CD4-positive, CD25-positive, alpha-beta regulatory T cell (primary cell): ENCODE data around the gene DPYD. TPM values are rescaled to one million over a fixed set of nuclear protein-coding genes. Genes with fewer than 3 reads are reported as not detected.

Experiments
- ATAC-seq, 2 donors: fragments of 150-1000 bp; cut with Tn5 transposase; one replicate each; pipeline ENCODE4 v1.10.0; 2021; ENCODE audit warnings: low read depth in 2 of 2, moderate number of reproducible peaks in 2 of 2, moderate library complexity in 1 of 2
- DNase-seq, 3 donors: peaks; one replicate each; pipeline versions ENCODE4 v3.0.0 to v3.0.0-alpha.2; 2012 to 2022; ENCODE audit warnings: mixed read lengths in 1 of 3
- H3K27ac ChIP-seq: one replicate; pipeline ENCODE4 v1.7.0; 2013; ENCODE audit warnings: mild to moderate bottlenecking, low read length; ENCODE audit not compliant: insufficient read depth, poor library complexity, severe bottlenecking
- H3K27me3 ChIP-seq: one replicate; pipeline ENCODE4 v1.7.0; 2013; ENCODE audit warnings: low read length; ENCODE audit not compliant: control insufficient read depth, insufficient read depth
- H3K36me3 ChIP-seq: one replicate; pipeline ENCODE4 v1.7.0; 2013; ENCODE audit warnings: mild to moderate bottlenecking, low read length, moderate library complexity; ENCODE audit not compliant: control insufficient read depth, insufficient read depth
- H3K4me1 ChIP-seq: 2 replicates; pipeline ENCODE4 v1.7.0; 2013; ENCODE audit warnings: mild to moderate bottlenecking, low read length; ENCODE audit not compliant: insufficient read depth, control insufficient read depth, poor library complexity, severe bottlenecking
- H3K4me3 ChIP-seq: one replicate; pipeline ENCODE4 v1.7.0; 2013; ENCODE audit warnings: low read depth, mild to moderate bottlenecking, low read length, moderate library complexity
- H3K9me3 ChIP-seq, 2 experiments: 1 replicate in 1 of 2; 2 replicates in 1 of 2; pipeline ENCODE4 v1.7.0; 2013; ENCODE audit warnings: low read length in 2 of 2, mild to moderate bottlenecking in 1 of 2, moderate library complexity in 1 of 2; ENCODE audit not compliant: control insufficient read depth in 2 of 2
- H3K27ac Mint-ChIP-seq, 3 donors: one replicate each; pipeline ENCODE4 v1.8.0; 2020 to 2022; ENCODE audit warnings: mild to moderate bottlenecking in 3 of 3, mixed read lengths in 3 of 3, moderate library complexity in 2 of 3
- H3K27me3 Mint-ChIP-seq: one replicate; pipeline ENCODE4 v1.8.0; 2022; ENCODE audit warnings: mild to moderate bottlenecking, mixed read lengths
- H3K36me3 Mint-ChIP-seq: one replicate; pipeline ENCODE4 v1.8.0; 2020; ENCODE audit warnings: mixed read lengths
- H3K4me1 Mint-ChIP-seq, 4 donors: one replicate each; pipeline ENCODE4 v1.8.0; 2020 to 2022; ENCODE audit warnings: mixed read lengths in 4 of 4, mild to moderate bottlenecking in 1 of 4
- H3K4me3 Mint-ChIP-seq, 4 donors: one replicate each; pipeline ENCODE4 v1.8.0; 2020 to 2022; ENCODE audit warnings: mild to moderate bottlenecking in 4 of 4, mixed read lengths in 4 of 4, moderate library complexity in 3 of 4
- H3K9me3 Mint-ChIP-seq, 7 donors: one replicate each; pipeline ENCODE4 v1.8.0; 2020 to 2022; ENCODE audit warnings: mixed read lengths in 7 of 7, mild to moderate bottlenecking in 3 of 7, moderate library complexity in 2 of 7
- polyA plus RNA-seq, 4 donors: library from polyadenylated mRNA; unstranded; fragments of 300-500 nt; fragmentation: Illumina TruSeq; gene quantifications; one replicate each; pipeline ENCODE4 v1.2.3, GENCODE V29; 2021
- total RNA-seq: library from RNA; stranded (reverse); gene quantifications from one replicate; pipeline ENCODE4 v1.2.3, GENCODE V29; 2022

The DPYD gene
- total and polyA plus RNA-seq, 5 donors from 2014 or later, result 47.6 to 87.3 (median 55.2) TPM

DNA sequence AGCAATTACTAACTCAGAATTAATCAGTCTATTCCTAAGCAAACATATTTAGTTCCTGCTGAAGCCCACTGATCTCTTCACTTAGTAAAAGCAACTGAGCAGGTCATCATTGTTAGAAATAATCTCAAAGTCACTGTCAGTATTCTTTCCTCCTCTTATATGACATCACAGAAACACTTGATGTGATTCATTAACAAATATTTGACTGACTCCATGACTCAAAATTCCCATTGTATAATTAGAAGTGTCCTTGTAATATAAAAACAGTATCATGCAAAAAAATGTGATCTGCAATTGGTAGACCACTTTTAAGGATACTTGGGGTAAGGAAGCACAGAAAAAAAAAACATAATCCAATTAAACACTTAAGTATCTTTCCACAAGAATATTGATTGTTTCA, 194.4 kb downstream of the DPYD start:
- Mint-ChIP-seq H3K4me3 (no peak overlapping the region), H3K27ac (no peak overlapping the region), H3K27me3 (no peaks in the 10 kb centered on the region), H3K36me3 (peaks cover 15% of the 10 kb centered on the region), H3K9me3 (peaks cover 0 to 9% (median 0%) of the 10 kb centered on the region in 7 donors), H3K4me1 (peaks cover 10 to 20% (median 16%) of the 10 kb centered on the region in 4 donors)
- ATAC-seq, result no peak
- H3K27ac ChIP-seq, result no peak overlapping the region
- H3K27me3 ChIP-seq, result no peaks in the 10 kb centered on the region
- DNase-seq, result no peak
- no peaks in the 10 kb centered on the region for H3K9me3 ChIP-seq
- H3K4me1 ChIP-seq, result no peaks in the 10 kb centered on the region
- no peak overlapping the region for H3K4me3 ChIP-seq
- H3K36me3 ChIP-seq, result peaks cover under 1% of the 10 kb centered on the region

DNA sequence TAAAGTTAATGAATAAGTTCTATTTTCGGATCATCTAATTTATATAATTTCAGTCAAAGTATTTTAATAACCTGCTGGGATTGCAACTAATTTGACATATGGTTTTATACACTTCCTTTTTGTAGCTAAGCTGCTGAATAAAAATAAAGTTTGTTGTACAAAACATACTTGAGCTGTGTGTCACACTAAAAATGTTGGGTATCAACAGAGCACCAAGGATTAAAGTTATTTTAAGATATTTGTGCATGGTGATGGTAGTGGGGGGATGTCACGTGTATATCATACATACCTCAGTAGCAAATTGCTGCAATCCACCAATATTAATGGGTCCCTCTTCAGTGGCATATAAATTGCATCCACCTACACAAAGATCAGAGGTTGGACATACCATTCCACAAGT, 199.6 kb downstream of the DPYD start:
- Mint-ChIP-seq H3K9me3 (peaks cover 0 to 15% (median 0%) of the 10 kb centered on the region in 7 donors), H3K4me3 (no peak overlapping the region), H3K27ac (no peak overlapping the region), H3K4me1 (peaks cover 1 to 8% (median 5%) of the 10 kb centered on the region in 4 donors), H3K36me3 (peaks cover 41% of the 10 kb centered on the region), H3K27me3 (no peaks in the 10 kb centered on the region)
- H3K27ac ChIP-seq, result no peak overlapping the region
- H3K36me3 ChIP-seq, result peaks cover 30% of the 10 kb centered on the region
- no peak overlapping the region for H3K4me3 ChIP-seq
- DNase-seq (no peak), ATAC-seq (no peak)
- H3K27me3 ChIP-seq, result no peaks in the 10 kb centered on the region
- H3K9me3 ChIP-seq, result no peaks in the 10 kb centered on the region
- H3K4me1 ChIP-seq, result no peaks in the 10 kb centered on the region

DNA sequence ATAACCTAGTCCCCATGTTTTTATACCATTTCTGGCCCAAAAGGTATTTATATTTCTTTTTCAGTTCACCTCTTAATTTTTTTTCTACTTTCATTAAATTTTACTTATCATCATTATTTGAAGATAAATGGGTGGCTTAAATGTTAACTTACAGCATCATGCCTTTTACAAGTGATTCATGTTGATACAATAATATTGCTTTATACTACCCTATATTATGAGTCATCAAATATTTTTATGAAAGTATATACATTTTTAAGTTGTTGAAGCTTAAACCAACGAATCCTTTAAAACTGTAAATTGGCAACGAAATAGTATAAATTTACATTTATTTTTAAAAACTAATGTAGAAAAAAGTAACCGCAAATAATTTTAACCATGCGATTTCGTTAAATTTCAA, 207.9 kb downstream of the DPYD start:
- Histone ChIP-seq H3K4me1 (no peaks in the 10 kb centered on the region), H3K27me3 (no peaks in the 10 kb centered on the region), H3K4me3 (no peak overlapping the region), H3K36me3 (peaks cover 6% of the 10 kb centered on the region), H3K27ac (no peak overlapping the region), H3K9me3 (no peaks in the 10 kb centered on the region)
- Mint-ChIP-seq H3K9me3 (peaks cover 0 to 6% (median 0%) of the 10 kb centered on the region in 7 donors), H3K27ac (no peak overlapping the region), H3K4me1 (peaks cover 0 to 3% (median 0%) of the 10 kb centered on the region in 4 donors), H3K4me3 (no peak overlapping the region), H3K27me3 (no peaks in the 10 kb centered on the region), H3K36me3 (peaks cover 20% of the 10 kb centered on the region)
- ATAC-seq, result no peak
- DNase-seq, result no peak

DNA sequence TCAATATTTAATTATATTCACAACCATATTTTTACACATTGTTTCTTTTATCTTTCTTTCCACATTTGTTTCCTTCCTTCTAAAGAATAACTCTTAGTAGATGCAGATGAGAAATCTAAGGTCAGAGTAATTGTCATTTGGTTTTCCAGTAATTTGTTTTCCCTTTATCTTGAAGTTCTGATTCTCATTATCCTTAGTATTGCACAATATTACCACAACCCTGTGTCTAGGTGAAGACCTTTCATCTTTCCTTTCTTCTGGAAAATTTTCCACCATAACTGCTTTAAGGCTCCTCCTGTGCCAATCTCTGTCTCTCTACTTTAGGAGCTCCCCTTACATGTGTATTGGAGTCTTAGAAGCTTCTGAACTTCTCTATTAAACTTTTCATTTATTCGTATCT, 209.0 kb downstream of the DPYD start:
- no peak overlapping the region for H3K27ac Mint-ChIP-seq
- peaks cover 0 to 3% (median 0%) of the 10 kb centered on the region in 4 donors for H3K4me1 Mint-ChIP-seq
- Histone ChIP-seq H3K36me3 (no peaks in the 10 kb centered on the region), H3K27ac (no peak overlapping the region), H3K4me3 (no peak overlapping the region), H3K27me3 (no peaks in the 10 kb centered on the region), H3K9me3 (no peaks in the 10 kb centered on the region), H3K4me1 (no peaks in the 10 kb centered on the region)
- no peak overlapping the region for H3K4me3 Mint-ChIP-seq
- no peaks in the 10 kb centered on the region for H3K27me3 Mint-ChIP-seq
- peaks cover 0 to 6% (median 4%) of the 10 kb centered on the region in 7 donors for H3K9me3 Mint-ChIP-seq
- peaks cover 13% of the 10 kb centered on the region for H3K36me3 Mint-ChIP-seq
- ATAC-seq (no peak), DNase-seq (no peak)

DNA sequence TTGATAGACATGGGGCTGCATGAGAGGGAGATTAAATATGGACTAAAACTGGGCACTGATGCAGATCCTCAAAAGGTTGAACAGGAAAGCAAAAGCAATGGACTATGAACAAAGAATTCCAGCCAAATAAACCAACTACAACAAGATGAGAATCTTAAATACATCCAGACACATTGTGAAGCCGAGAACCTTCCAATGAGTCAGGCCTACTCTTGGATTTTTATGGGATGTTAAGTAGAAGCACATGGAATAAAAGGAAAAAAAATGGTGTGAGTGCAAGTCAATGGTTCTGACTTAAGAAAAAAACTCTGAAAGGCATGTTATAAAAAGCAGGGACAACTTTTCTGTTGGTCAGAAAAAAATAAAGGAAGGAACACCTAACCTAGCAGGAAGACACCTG, 227.2 kb downstream of the DPYD start:
- peaks cover 0 to 3% (median 0%) of the 10 kb centered on the region in 7 donors for H3K9me3 Mint-ChIP-seq
- H3K27me3 Mint-ChIP-seq, result no peaks in the 10 kb centered on the region
- H3K4me1 Mint-ChIP-seq, result peaks cover 0 to 11% (median 3%) of the 10 kb centered on the region in 4 donors
- Histone ChIP-seq H3K27me3 (no peaks in the 10 kb centered on the region), H3K9me3 (no peaks in the 10 kb centered on the region), H3K36me3 (peaks cover 4% of the 10 kb centered on the region), H3K4me3 (no peak overlapping the region), H3K27ac (no peak overlapping the region), H3K4me1 (no peaks in the 10 kb centered on the region)
- ATAC-seq (no peak), DNase-seq (no peak)
- H3K4me3 Mint-ChIP-seq, result no peak overlapping the region
- H3K27ac Mint-ChIP-seq, result no peak overlapping the region
- H3K36me3 Mint-ChIP-seq, result peaks cover 40% of the 10 kb centered on the region

DNA sequence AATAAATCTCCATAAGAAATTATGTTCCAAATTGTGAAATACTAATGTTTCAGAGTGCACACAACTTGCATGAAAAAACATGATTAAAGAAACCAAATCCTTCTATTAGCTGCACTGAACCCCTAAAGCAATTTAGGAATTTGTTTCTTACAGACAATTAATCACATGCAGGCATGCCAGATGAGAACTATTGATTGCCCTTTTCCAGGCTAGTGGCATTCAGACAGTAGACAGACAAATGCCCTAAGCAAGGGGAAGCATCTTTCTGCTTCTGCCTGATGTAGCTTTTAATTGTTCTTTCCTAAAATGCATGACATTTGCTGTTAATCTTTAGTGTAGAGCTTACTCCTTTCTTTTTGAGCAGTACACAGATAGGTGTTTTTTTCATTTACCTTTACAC, 229.5 kb downstream of the DPYD start:
- Mint-ChIP-seq H3K4me3 (no peak overlapping the region), H3K36me3 (peaks cover 53% of the 10 kb centered on the region)
- no peak for ATAC-seq

DNA sequence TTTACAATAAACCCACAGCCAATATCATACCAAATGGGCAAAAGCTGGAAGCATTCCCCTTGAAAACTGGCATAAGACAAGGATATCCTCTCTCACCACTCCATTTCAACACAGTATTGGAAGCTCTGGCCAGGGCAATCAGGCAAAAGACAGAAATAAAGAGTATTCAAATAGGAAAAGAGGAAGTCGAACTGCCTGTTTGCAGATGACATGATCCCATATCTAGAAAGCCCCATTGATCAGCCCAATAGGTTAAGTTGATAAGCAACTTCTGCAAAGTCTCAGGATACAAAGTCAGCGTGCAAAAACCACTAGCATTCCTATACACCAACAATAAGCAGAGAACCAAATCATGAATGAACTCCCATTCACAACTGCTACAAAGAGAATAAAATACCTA, 235.5 kb downstream of the DPYD start:
- Mint-ChIP-seq H3K4me3 (no peak overlapping the region), H3K4me1 (peaks cover 0 to 16% (median 4%) of the 10 kb centered on the region in 4 donors), H3K27me3 (no peaks in the 10 kb centered on the region), H3K36me3 (peaks cover 43% of the 10 kb centered on the region), H3K9me3 (peaks cover 0 to 4% (median 3%) of the 10 kb centered on the region in 7 donors), H3K27ac (no peak overlapping the region)
- Histone ChIP-seq H3K27me3 (no peaks in the 10 kb centered on the region), H3K27ac (no peak overlapping the region), H3K36me3 (peaks cover 13% of the 10 kb centered on the region), H3K9me3 (no peaks in the 10 kb centered on the region), H3K4me3 (no peak overlapping the region), H3K4me1 (no peaks in the 10 kb centered on the region)
- DNase-seq (no peak), ATAC-seq (no peak)

More for the DNA sequence above, 229.5 kb downstream of the DPYD start:
- Histone ChIP-seq H3K4me1 (no peaks in the 10 kb centered on the region), H3K27ac (no peak overlapping the region), H3K27me3 (no peaks in the 10 kb centered on the region), H3K4me3 (no peak overlapping the region), H3K36me3 (peaks cover 15% of the 10 kb centered on the region), H3K9me3 (no peaks in the 10 kb centered on the region)
- no peaks in the 10 kb centered on the region for H3K27me3 Mint-ChIP-seq
- peaks cover 0 to 14% (median 3%) of the 10 kb centered on the region in 4 donors for H3K4me1 Mint-ChIP-seq
- peaks cover 0 to 4% (median 0%) of the 10 kb centered on the region in 7 donors for H3K9me3 Mint-ChIP-seq
- H3K27ac Mint-ChIP-seq, result no peak overlapping the region
- no peak for DNase-seq

DNA sequence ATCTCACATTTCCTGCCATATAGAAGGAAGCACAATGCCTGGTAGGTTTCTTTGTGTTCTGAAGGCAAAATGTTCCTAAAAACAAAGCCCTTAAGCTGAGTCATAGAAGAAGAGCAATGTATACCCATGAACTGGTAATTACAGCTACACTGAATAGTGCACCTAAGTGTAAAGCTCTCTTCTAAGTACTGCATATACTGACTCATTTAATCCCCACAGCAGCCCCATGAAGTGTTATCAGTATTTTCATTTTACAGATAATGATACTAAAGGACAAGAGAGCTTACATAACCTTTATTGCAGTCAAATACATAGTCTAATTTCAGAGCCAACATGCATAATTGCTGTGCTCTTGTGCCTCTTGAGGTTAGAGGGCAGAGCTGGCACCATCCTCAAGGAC, 239.9 kb downstream of the DPYD start:
- peaks cover 53% of the 10 kb centered on the region for H3K36me3 Mint-ChIP-seq

More for the DNA sequence above, 239.9 kb downstream of the DPYD start:
- Histone ChIP-seq H3K4me3 (no peak overlapping the region), H3K9me3 (no peaks in the 10 kb centered on the region), H3K4me1 (no peaks in the 10 kb centered on the region), H3K27ac (no peak overlapping the region), H3K36me3 (peaks cover 24% of the 10 kb centered on the region), H3K27me3 (no peaks in the 10 kb centered on the region)
- Mint-ChIP-seq H3K4me3 (no peak overlapping the region), H3K27ac (no peak overlapping the region), H3K4me1 (peaks cover 0 to 9% (median 4%) of the 10 kb centered on the region in 4 donors), H3K27me3 (no peaks in the 10 kb centered on the region), H3K9me3 (peaks cover 0 to 4% (median 0%) of the 10 kb centered on the region in 7 donors)
- ATAC-seq (no peak), DNase-seq (no peak)
